Inflammatory macrophage (primary cell): Measurements from ENCODE around the gene SEPTIN8.

Experiments
- DNase-seq, 2 donors: peaks; one replicate each; pipeline ENCODE4 v3.0.0-alpha.2; 2020 to 2022

The SEPTIN8 gene

DNA sequence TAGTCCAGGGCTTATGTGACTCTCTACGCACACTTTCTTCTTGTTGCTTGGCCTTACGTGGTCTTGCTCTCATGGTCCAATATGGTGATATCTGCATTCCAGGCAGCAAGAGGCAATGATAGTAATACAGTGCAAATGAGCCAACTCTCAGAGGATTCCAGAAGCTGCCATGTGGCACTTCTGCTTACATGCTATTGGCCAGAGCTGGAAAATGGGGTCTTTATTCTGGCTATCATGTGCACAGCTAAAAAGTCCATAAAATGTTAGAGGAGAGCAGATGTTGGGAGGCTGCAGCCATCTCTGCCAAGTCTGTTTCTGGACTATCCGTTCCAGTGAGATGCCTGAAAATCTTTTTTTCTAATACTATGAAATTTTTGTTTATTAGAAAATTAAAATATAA, 2.9 kb upstream of the SEPTIN8 start:
- no peak for DNase-seq

DNA sequence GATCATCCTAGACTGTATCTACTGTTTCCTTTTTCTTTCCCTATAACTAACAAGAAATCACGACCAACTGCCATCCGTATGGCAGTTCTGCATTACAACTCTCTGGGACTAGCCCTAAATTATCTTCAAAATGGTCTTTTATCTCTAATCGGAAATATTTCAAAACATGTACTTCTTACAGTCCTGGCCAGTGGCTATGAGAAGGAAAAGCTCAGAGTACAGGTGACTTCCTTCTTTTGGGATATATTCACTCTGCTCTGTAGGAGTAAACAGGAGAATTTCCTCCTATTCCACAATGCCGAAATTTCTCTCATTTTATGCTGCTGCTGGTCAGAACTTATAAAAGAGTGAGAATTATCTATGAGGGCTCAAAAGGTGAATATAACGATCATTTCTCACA, 1.8 kb upstream of the SEPTIN8 start:
- no peak for DNase-seq

GRCh38 chr5:132778129-132778528, 1.1 kb upstream of the SEPTIN8 start:
- no peak for DNase-seq

DNA sequence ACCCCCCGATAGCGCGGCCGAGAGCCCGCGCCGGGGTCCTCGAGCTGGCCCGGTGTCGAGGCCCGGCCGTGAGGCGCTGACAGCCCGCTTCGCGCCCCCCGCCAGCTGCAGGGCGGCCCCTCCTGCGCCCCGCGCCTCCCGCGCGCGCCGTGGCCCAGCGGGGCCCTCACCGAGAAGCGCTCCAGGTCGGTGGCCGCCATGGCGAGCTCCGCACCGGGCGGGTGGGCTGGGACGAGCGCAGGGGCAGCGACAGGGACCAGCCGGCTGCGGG, 166 bp downstream of the SEPTIN8 start:
- DNase-seq = no peak

- no peak for DNase-seq
These were observed 705 bp downstream of the SEPTIN8 start for GRCh38 chr5:132776131-132776937.

GRCh38 chr5:132775476-132775961, 1.5 kb downstream of the SEPTIN8 start:
- DNase-seq = no peak

GRCh38 chr5:132774896-132775295, 2.1 kb downstream of the SEPTIN8 start:
- no peak for DNase-seq

- DNase-seq = no peak
These were observed 2.6 kb downstream of the SEPTIN8 start for GRCh38 chr5:132774406-132774805.

GRCh38 chr5:132773601-132774355, 3.3 kb downstream of the SEPTIN8 start:
- DNase-seq = no peak

- DNase-seq = no peak
These were observed 3.9 kb downstream of the SEPTIN8 start for GRCh38 chr5:132773114-132773513.

- DNase-seq = no peak
These were observed 4.6 kb downstream of the SEPTIN8 start for GRCh38 chr5:132772291-132773070.

- DNase-seq = no peak
These were observed 5.5 kb downstream of the SEPTIN8 start for GRCh38 chr5:132771503-132771998.

- no peak for DNase-seq
These were observed 6.4 kb downstream of the SEPTIN8 start for GRCh38 chr5:132770476-132771159.

- DNase-seq = no peak
These were observed 8.6 kb downstream of the SEPTIN8 start for GRCh38 chr5:132768485-132768868.

DNA sequence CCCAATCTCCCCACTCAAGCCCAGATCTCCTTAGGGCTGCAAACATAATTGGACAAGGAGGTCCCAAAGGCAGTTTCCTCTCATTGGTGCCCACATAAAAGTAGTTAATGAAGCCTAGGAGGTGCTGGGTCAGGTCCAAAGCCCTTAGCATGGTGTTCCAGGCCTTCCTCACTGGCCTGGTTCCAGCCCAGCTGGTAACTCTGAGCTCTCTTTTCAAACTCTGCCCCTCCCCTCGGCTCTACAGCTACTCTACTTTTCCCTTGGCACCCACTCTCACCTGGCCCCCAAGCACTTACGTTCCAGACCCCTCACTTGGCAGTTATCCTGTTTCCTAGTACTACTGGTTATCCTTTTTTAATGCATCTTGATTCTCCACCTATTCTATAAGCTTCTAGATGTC, 9.9 kb downstream of the SEPTIN8 start:
- DNase-seq = no peak

GRCh38 chr5:132766806-132767055, 10.3 kb downstream of the SEPTIN8 start:
- no peak for DNase-seq

- DNase-seq = no peak
These were observed 10.8 kb downstream of the SEPTIN8 start for GRCh38 chr5:132766020-132766805.

- DNase-seq = no peak
These were observed 11.6 kb downstream of the SEPTIN8 start for GRCh38 chr5:132765311-132766019.

DNA sequence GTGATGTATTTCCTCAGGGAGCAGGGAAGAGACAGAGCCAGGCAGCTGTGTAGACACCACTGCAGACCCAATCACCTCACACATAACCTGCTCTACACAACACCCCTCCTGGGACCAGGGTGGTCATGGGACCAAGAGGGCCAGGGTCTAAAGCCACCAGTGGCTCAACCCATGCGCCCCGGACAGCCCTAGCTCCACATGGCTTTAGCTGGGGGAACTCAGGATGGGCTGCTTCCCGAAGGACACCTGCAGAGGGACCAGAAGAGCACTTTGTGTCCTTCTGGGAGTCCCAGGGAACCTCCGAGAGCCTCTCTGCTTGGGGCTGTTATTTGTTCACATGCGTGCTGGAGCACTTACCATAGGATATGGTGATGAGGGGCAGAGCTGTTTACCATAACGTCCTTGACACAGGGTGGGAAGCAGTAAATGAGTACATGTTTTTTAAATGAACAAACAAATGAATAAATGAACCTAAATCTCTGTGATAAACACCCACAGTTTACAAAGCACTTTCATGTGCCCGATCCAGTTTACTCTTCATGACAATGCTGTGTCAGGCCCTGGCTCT, 12.3 kb downstream of the SEPTIN8 start:
- DNase-seq = no peak

DNA sequence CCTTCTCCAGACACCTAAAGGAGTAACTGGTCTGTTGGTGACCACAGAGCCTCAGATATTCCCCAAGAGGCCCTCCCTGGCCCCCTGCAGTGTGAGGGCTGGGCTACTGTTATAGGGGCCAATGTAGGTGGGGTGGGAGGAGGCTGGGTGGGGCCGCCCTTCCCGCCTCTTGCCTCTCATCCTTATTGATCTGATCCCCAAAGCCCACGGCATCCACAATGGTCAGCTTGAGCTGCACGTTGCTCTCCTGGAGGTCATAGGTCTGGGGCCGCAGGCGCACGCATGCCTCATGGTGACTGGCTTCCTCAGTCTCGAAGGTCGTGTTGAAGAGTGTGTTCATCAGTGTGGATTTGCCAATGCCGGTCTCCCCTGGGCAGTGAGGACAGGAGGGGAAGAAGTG, 13.0 kb downstream of the SEPTIN8 start:
- DNase-seq = no peak
